BLaER1 (cell line): ENCODE results near the gene ANKS1A.

Source experiments
- H3K27ac ChIP-seq: shearing (Covaris generic); formaldehyde crosslinking; 2 replicates; pipeline ENCODE4 v1.8.1; 2022
- H3K27me3 ChIP-seq: shearing (Covaris generic); formaldehyde crosslinking; 2 replicates; pipeline ENCODE4 v1.8.1; 2022
- H3K36me3 ChIP-seq: shearing (Covaris generic); formaldehyde crosslinking; 2 replicates; pipeline ENCODE4 v1.8.1; 2022
- H3K4me1 ChIP-seq: shearing (Covaris generic); formaldehyde crosslinking; 2 replicates; pipeline ENCODE4 v1.8.1; 2022
- H3K4me2 ChIP-seq: shearing (Covaris generic); formaldehyde crosslinking; 2 replicates; pipeline ENCODE4 v1.8.1; 2022
- H3K4me3 ChIP-seq: shearing (Covaris generic); formaldehyde crosslinking; 2 replicates; pipeline ENCODE4 v1.8.1; 2022
- H3K9ac ChIP-seq: shearing (Covaris generic); formaldehyde crosslinking; 2 replicates; pipeline ENCODE4 v1.8.1; 2022
- H3K9me3 ChIP-seq: shearing (Covaris generic); formaldehyde crosslinking; 2 replicates; pipeline ENCODE4 v1.8.1; 2022
- H4K20me1 ChIP-seq: shearing (Covaris generic); formaldehyde crosslinking; 2 replicates; pipeline ENCODE4 v1.8.1; 2022
- Cebpa-rat ChIP-seq: shearing (Covaris generic); IDR thresholded peaks from 2 replicates; pipeline ENCODE4 v1.8.1; 2022

The ANKS1A gene

GRCh38 chr6:35016502-35017321 lies 127.7 kb downstream of the ANKS1A start:
- no peaks in the 10 kb centered on the region for H3K9me3 ChIP-seq
- no peak overlapping the region for H3K27ac ChIP-seq
- H3K36me3 ChIP-seq: peaks cover 43% of the 10 kb centered on the region
- no peak overlapping the region for H3K9ac ChIP-seq
- peaks cover 11% of the 10 kb centered on the region for H3K4me1 ChIP-seq
- H3K4me3 ChIP-seq: no peak overlapping the region
- no peaks in the 10 kb centered on the region for H3K27me3 ChIP-seq
- H3K4me2 ChIP-seq: no peak overlapping the region
- no peak for TF ChIP-seq Cebpa-rat
- no peaks in the 10 kb centered on the region for H4K20me1 ChIP-seq

GRCh38 chr6:35017411-35018181 lies 128.5 kb downstream of the ANKS1A start:
- TF ChIP-seq Cebpa-rat: no peak
- no peak overlapping the region for H3K4me2 ChIP-seq

GRCh38 chr6:35018182-35018519 lies 129.1 kb downstream of the ANKS1A start:
- Histone ChIP-seq H3K4me1 (peaks cover 11% of the 10 kb centered on the region), H4K20me1 (no peaks in the 10 kb centered on the region), H3K4me3 (no peak overlapping the region), H3K9me3 (no peaks in the 10 kb centered on the region), H3K27ac (no peak overlapping the region), H3K9ac (no peak overlapping the region), H3K4me2 (no peak overlapping the region), H3K27me3 (no peaks in the 10 kb centered on the region), H3K36me3 (peaks cover 55% of the 10 kb centered on the region)
- no peak for TF ChIP-seq Cebpa-rat

More at GRCh38 chr6:35017411-35018181, 128.5 kb downstream of the ANKS1A start:
- Histone ChIP-seq H4K20me1 (no peaks in the 10 kb centered on the region), H3K27me3 (no peaks in the 10 kb centered on the region), H3K27ac (no peak overlapping the region), H3K4me1 (peaks cover 11% of the 10 kb centered on the region), H3K4me3 (no peak overlapping the region), H3K9ac (no peak overlapping the region), H3K9me3 (no peaks in the 10 kb centered on the region), H3K36me3 (peaks cover 52% of the 10 kb centered on the region)

- no peak overlapping the region for H3K4me2 ChIP-seq
- H3K4me3 ChIP-seq: no peak overlapping the region
- H3K27me3 ChIP-seq: no peaks in the 10 kb centered on the region
- peaks cover 51% of the 10 kb centered on the region for H3K36me3 ChIP-seq
- H3K27ac ChIP-seq: no peak overlapping the region
- no peak for TF ChIP-seq Cebpa-rat
- H3K4me1 ChIP-seq: peaks cover 11% of the 10 kb centered on the region
- H4K20me1 ChIP-seq: no peaks in the 10 kb centered on the region
- H3K9me3 ChIP-seq: no peaks in the 10 kb centered on the region
- no peak overlapping the region for H3K9ac ChIP-seq
Measured at GRCh38 chr6:35018746-35019145, 129.7 kb downstream of the ANKS1A start.

- Histone ChIP-seq H3K36me3 (peaks cover 51% of the 10 kb centered on the region), H3K27ac (no peak overlapping the region)
Measured at GRCh38 chr6:35019171-35019570, 130.1 kb downstream of the ANKS1A start.

GRCh38 chr6:35019831-35020230 lies 130.8 kb downstream of the ANKS1A start:
- no peak overlapping the region for H3K4me2 ChIP-seq
- H3K36me3 ChIP-seq: peaks cover 54% of the 10 kb centered on the region
- no peak overlapping the region for H3K27ac ChIP-seq
- no peak for TF ChIP-seq Cebpa-rat
- no peak overlapping the region for H3K4me3 ChIP-seq
- no peaks in the 10 kb centered on the region; the same call in 1 of the 2 replicates for H3K4me1 ChIP-seq
- H3K27me3 ChIP-seq: no peaks in the 10 kb centered on the region
- no peaks in the 10 kb centered on the region for H3K9me3 ChIP-seq
- H3K9ac ChIP-seq: no peak overlapping the region
- no peaks in the 10 kb centered on the region for H4K20me1 ChIP-seq

More at GRCh38 chr6:35019171-35019570, 130.1 kb downstream of the ANKS1A start:
- Histone ChIP-seq H3K4me3 (no peak overlapping the region), H3K4me1 (peaks cover 7% of the 10 kb centered on the region), H3K9ac (no peak overlapping the region), H4K20me1 (no peaks in the 10 kb centered on the region), H3K9me3 (no peaks in the 10 kb centered on the region), H3K27me3 (no peaks in the 10 kb centered on the region), H3K4me2 (no peak overlapping the region)
- TF ChIP-seq Cebpa-rat: no peak

GRCh38 chr6:35021004-35021403 lies 131.9 kb downstream of the ANKS1A start:
- Histone ChIP-seq H4K20me1 (no peaks in the 10 kb centered on the region), H3K36me3 (peaks cover 54% of the 10 kb centered on the region), H3K4me1 (no peaks in the 10 kb centered on the region), H3K27me3 (no peaks in the 10 kb centered on the region), H3K27ac (no peak overlapping the region), H3K4me2 (no peak overlapping the region), H3K9ac (no peak overlapping the region), H3K4me3 (no peak overlapping the region), H3K9me3 (no peaks in the 10 kb centered on the region)
- no peak for TF ChIP-seq Cebpa-rat

GRCh38 chr6:35023091-35024000 lies 134.3 kb downstream of the ANKS1A start:
- H3K4me3 ChIP-seq: no peak overlapping the region
- H3K27ac ChIP-seq: no peak overlapping the region
- TF ChIP-seq Cebpa-rat: no peak
- H3K9me3 ChIP-seq: no peaks in the 10 kb centered on the region
- no peaks in the 10 kb centered on the region for H4K20me1 ChIP-seq
- no peak overlapping the region for H3K9ac ChIP-seq
- H3K36me3 ChIP-seq: peaks cover 56% of the 10 kb centered on the region
- no peaks in the 10 kb centered on the region for H3K27me3 ChIP-seq
- no peaks in the 10 kb centered on the region for H3K4me1 ChIP-seq
- H3K4me2 ChIP-seq: no peak overlapping the region

GRCh38 chr6:35024551-35025054 lies 135.5 kb downstream of the ANKS1A start:
- no peaks in the 10 kb centered on the region for H3K27me3 ChIP-seq
- no peaks in the 10 kb centered on the region for H3K9me3 ChIP-seq
- no peak for TF ChIP-seq Cebpa-rat
- H3K27ac ChIP-seq: no peak overlapping the region
- H3K4me2 ChIP-seq: no peak overlapping the region
- no peaks in the 10 kb centered on the region for H4K20me1 ChIP-seq
- H3K4me3 ChIP-seq: no peak overlapping the region
- H3K36me3 ChIP-seq: peaks cover 46% of the 10 kb centered on the region
- no peak overlapping the region for H3K9ac ChIP-seq
- H3K4me1 ChIP-seq: 0 out of 2 replicates have a peak, but pooled peaks cover 6% of the 10 kb centered on the region
